ENCODE measurements around the gene PHC2.

Gene PHC2

DNA sequence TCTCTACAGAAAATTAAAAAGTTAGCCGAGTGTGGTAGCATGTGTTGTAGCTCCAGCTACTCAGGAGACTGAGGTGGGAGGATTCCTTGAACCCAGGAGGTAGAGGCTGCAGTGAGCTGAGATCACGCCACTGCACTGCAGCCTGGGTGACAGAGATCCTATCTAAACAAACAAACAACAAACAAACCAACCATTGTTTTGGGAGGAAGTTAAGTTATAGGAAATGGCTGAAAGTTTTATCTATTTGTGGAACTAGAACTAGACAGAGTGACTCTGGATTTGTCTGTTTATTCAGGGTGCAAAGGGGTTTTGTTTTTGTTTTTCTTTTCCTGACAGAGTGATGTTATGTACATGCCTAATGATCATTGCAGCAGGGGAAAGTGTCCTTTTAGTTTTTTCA lies 143.6 kb downstream of the PHC2 start:
- TF ChIP-seq, protein P1, sequence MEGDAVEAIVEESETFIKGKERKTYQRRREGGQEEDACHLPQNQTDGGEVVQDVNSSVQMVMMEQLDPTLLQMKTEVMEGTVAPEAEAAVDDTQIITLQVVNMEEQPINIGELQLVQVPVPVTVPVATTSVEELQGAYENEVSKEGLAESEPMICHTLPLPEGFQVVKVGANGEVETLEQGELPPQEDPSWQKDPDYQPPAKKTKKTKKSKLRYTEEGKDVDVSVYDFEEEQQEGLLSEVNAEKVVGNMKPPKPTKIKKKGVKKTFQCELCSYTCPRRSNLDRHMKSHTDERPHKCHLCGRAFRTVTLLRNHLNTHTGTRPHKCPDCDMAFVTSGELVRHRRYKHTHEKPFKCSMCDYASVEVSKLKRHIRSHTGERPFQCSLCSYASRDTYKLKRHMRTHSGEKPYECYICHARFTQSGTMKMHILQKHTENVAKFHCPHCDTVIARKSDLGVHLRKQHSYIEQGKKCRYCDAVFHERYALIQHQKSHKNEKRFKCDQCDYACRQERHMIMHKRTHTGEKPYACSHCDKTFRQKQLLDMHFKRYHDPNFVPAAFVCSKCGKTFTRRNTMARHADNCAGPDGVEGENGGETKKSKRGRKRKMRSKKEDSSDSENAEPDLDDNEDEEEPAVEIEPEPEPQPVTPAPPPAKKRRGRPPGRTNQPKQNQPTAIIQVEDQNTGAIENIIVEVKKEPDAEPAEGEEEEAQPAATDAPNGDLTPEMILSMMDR (IDR thresholded peaks at IDR 0.05; ENCODE audit: extremely low read depth, missing control alignments), result no peak
- DNase-seq (ENCODE audit: low spot score), result no peak

DNA sequence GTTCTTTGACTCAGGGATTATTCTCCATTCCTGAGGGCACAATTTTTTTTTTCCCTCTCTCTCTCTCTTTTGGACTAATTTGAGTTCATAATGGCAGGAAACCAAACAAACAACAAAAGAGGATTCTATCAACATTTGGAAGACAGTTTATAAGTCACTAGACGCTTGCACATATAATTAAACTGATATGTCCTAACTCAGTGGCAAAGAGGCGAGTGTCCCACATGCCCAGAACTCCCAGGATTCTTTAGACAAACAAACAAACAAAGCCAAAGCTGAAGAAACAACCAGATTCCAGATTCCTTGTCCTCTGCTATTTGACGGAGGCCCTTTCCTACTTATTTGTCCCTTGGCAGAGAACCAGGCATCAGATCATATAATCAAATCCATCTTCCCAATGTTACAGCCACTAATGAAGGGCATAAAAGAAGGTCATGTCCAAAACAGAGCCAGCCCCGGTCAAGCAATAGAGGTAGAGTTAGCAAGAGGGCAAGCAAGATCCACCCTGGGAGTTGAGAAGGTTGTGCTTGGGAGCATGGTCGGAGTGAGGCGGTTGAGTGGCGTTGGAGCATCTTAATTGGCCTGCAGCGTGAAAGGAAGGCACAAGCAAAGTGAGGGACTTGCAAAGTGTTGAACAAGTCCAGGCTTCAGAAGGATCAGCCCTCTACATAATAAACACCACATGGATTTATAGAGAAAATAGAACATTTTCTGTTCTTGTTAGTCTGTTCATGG lies 144.3 kb downstream of the PHC2 start:
- TF ChIP-seq, protein P1 (IDR thresholded peaks at IDR 0.05; ENCODE audit: extremely low read depth, missing control alignments), result no peak

DNA sequence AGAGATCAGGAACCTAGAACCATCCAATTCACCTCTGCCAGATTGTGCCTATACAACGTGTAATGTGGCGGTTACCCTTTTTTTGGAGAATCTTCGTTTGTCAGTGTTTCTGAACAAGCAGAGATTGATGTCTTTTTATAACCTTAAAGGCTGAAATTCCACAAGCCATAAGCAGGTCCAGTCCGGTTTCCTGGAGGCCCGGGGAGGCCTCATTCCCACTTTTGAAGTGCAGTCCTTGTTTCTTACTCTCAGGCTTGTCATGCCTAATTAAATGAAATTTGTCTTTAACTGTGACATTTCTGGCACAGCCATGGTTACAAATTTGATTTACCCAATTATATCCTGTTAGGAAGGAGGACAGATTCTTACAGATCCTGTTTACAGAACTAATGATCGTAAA lies 146.8 kb downstream of the PHC2 start:
- no peak for DNase-seq (ENCODE audit: low spot score)
- TF ChIP-seq, protein P1 (IDR thresholded peaks at IDR 0.05; ENCODE audit: extremely low read depth, missing control alignments), result no peak

More for the DNA sequence above, 144.3 kb downstream of the PHC2 start:
- no peak for DNase-seq (ENCODE audit: low spot score)

DNA sequence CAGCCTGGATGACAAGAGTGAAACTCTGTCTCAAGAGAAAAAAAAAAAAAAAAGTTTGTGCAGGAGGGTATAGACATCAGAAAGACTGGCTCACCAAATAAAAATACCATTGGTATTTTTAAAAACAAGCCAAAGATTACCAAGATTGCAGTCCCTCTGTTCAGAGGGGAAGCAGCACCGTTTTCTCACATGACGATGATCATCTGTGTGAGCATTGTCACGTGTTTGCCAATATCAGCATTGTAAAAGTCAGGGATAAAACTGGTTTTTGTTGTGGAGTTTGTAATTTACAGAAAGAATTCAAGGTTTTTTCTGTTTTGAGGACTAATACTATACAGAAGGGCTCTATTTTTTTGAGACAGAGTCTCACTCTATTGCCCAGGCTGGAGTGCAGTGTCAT lies 148.1 kb downstream of the PHC2 start:
- TF ChIP-seq, protein P1 (IDR thresholded peaks at IDR 0.05; ENCODE audit: extremely low read depth, missing control alignments), result no peak
- no peak for DNase-seq (ENCODE audit: low spot score)

DNA sequence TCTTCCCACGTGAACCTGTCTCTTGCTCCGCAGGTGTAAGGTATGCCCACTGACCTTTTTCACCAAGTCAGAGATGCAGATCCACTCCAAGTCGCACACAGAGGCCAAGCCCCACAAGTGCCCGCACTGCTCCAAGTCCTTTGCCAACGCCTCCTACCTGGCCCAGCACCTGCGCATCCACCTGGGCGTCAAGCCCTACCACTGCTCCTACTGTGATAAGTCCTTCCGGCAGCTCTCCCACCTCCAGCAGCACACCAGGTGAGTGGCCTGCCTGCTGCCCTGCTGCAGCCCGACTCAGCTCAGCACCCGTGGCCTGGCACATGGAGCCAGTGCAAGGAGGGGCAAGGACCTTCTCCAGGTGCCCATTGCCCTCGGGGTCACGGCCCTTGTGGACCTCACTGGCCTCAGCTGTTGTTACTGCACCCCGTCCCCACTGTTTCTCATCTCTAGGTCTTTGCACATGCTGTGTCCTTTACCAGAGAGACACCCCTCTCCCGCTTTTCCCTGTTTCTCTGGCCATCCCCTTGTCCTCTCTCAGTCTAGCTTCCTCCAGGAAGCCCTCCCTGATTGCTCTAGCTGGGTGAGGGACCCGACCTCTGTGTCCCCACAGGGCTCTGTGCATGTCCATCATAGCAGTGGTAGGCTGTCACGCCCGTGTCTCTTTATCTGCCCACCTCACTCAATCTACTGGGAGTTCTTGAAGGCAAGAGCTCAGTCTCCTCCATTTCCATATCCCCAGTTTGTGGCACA lies 149.2 kb downstream of the PHC2 start:
- DNase-seq (ENCODE audit: low spot score), result no peak
- TF ChIP-seq, protein P1 (IDR thresholded peaks at IDR 0.05; ENCODE audit: extremely low read depth, missing control alignments), result no peak

DNA sequence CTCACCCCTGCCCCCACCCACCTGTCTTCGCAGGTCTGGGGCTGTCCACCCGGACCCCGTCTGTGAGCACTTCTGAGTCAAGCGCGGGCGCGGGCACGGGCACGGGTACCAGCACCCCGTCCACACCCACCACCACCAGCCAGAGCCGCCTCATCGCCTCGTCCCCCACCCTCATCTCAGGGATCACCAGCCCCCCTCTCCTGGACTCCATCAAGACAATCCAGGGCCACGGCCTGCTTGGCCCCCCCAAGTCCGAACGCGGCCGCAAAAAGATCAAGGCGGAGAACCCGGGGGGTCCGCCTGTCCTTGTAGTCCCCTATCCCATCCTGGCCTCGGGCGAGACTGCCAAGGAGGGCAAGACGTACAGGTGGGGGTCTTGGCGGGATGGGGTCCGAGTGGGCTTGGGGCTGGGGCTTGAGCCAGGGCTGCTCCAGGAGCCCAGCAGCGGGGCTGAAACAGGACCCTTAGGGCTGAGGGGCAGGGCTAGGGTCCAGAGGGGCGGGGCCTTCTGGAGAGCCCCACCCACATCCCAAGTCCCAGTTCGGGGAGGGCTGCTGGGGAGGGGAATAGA lies 150.7 kb downstream of the PHC2 start:
- DNase-seq (ENCODE audit: low spot score), result no peak
- TF ChIP-seq, protein P1 (IDR thresholded peaks at IDR 0.05; ENCODE audit: extremely low read depth, missing control alignments), result no peak

DNA sequence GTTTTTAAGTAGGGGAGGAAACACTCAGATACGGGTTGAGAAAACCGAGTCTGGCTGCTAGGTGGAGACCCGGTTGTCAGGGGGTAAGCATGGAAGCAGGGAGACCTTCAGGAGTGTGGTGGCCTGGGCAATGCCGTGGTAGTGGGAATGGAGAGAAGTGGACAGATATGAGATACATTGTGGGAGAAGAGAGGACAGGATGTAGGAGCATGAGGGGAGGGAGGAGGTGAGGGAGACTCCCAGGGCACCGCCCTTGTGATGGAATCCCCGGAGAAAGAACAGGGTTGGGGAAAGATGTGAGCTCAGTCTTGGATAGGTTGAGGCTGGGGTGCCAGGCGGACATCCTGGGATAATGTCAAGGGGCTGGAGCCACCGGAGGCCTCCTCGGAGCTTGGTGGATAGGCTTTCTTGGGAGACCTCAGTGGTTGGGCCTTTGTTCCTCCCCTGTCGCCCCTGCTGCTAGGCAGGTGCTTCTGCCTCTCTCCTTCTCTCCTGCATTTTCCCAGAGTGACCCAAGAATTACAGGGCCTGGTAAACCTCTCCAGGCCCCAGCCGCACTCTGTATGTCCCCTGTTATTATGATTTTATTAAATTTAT lies 153.3 kb downstream of the PHC2 start:
- DNase-seq (ENCODE audit: low spot score), result no peak
- TF ChIP-seq, protein P1 (IDR thresholded peaks at IDR 0.05; ENCODE audit: extremely low read depth, missing control alignments), result no peak

Measured in GM20000 (cell line).